Trophoblast cell (in vitro differentiated cells and primary cell): Measurements from ENCODE around the gene SAMD4B.
A peak's percentile ranks its signal among the peaks of the same experiment; 100 is the strongest.

Source experiments
- DNase-seq, 2 donors: peaks; one replicate each; pipeline ENCODE4 v3.0.0-alpha.2; 2016
- H2AFZ ChIP-seq: 2 replicates; pipeline ENCODE4 v1.6.1; 2013; ENCODE audit warnings: low read length, moderate library complexity, mild to moderate bottlenecking; ENCODE audit not compliant: insufficient read depth, poor library complexity
- H2AK5ac ChIP-seq: 2 replicates; pipeline ENCODE4 v1.6.1; 2013; ENCODE audit warnings: mild to moderate bottlenecking, low read length
- H2BK120ac ChIP-seq: 2 replicates; pipeline ENCODE4 v1.6.1; 2013; ENCODE audit warnings: low read length, mild to moderate bottlenecking, moderate library complexity; ENCODE audit not compliant: insufficient read depth, poor library complexity
- H2BK12ac ChIP-seq: 2 replicates; pipeline ENCODE4 v1.6.1; 2013; ENCODE audit warnings: mild to moderate bottlenecking, low read length, moderate library complexity
- H2BK5ac ChIP-seq: 2 replicates; pipeline ENCODE4 v1.6.1; 2013; ENCODE audit warnings: low read length, low read depth, moderate library complexity, mild to moderate bottlenecking; ENCODE audit not compliant: poor library complexity
- H3K14ac ChIP-seq: 2 replicates; pipeline ENCODE4 v1.6.1; 2013; ENCODE audit warnings: mild to moderate bottlenecking, low read length
- H3K18ac ChIP-seq: 2 replicates; pipeline ENCODE4 v1.6.1; 2013; ENCODE audit warnings: mild to moderate bottlenecking, low read length
- H3K23ac ChIP-seq: 2 replicates; pipeline ENCODE4 v1.6.1; 2013; ENCODE audit warnings: low read length
- H3K27ac ChIP-seq: 2 replicates; pipeline ENCODE4 v1.5.1; 2013; ENCODE audit warnings: low read depth, mild to moderate bottlenecking, inconsistent platforms, low read length, moderate library complexity
- H3K27me3 ChIP-seq: 2 replicates; pipeline ENCODE4 v1.6.1; 2013; ENCODE audit warnings: inconsistent platforms, mild to moderate bottlenecking, low read length, moderate library complexity; ENCODE audit not compliant: insufficient read depth
- H3K36me3 ChIP-seq, 2 experiments: 1 replicate in 1 of 2; 2 replicates in 1 of 2; pipeline ENCODE4 v1.6.1; 2013; ENCODE audit warnings: low read length in 2 of 2, mild to moderate bottlenecking in 2 of 2, moderate library complexity in 1 of 2; ENCODE audit not compliant: insufficient read depth in 2 of 2, control insufficient read depth in 1 of 2
- H3K4ac ChIP-seq: 2 replicates; pipeline ENCODE4 v1.6.1; 2013; ENCODE audit warnings: low read depth, mild to moderate bottlenecking, low read length, moderate library complexity
- H3K4me1 ChIP-seq, 2 experiments: 1 replicate in 1 of 2; 2 replicates in 1 of 2; pipeline ENCODE4 v1.6.1; 2013; ENCODE audit warnings: low read length in 2 of 2, mild to moderate bottlenecking in 2 of 2, moderate library complexity in 1 of 2; ENCODE audit not compliant: insufficient read depth in 2 of 2, control insufficient read depth in 1 of 2
- H3K4me2 ChIP-seq: 2 replicates; pipeline ENCODE4 v1.6.1; 2013; ENCODE audit warnings: inconsistent platforms, mild to moderate bottlenecking, low read length, moderate library complexity
- H3K4me3 ChIP-seq: 2 replicates; pipeline ENCODE4 v1.5.1; 2013; ENCODE audit warnings: mild to moderate bottlenecking, low read depth, low read length, inconsistent platforms
- H3K79me1 ChIP-seq: one replicate; pipeline ENCODE4 v1.6.1; 2013; ENCODE audit warnings: low read length
- H3K79me2 ChIP-seq: 2 replicates; pipeline ENCODE4 v1.6.1; 2013; ENCODE audit warnings: low read length, mild to moderate bottlenecking; ENCODE audit not compliant: control insufficient read depth, insufficient read depth, poor library complexity
- H3K9ac ChIP-seq: 2 replicates; pipeline ENCODE4 v1.6.1; 2013; ENCODE audit warnings: mild to moderate bottlenecking, low read length
- H3K9me3 ChIP-seq: 2 replicates; pipeline ENCODE4 v1.6.1; 2013; ENCODE audit warnings: low read depth, mild to moderate bottlenecking, control low read depth, inconsistent platforms, low read length; ENCODE audit not compliant: insufficient read depth
- H4K12ac ChIP-seq: 2 replicates; pipeline ENCODE4 v1.6.1; 2013; ENCODE audit warnings: low read depth, mild to moderate bottlenecking, low read length, moderate library complexity
- H4K8ac ChIP-seq: 2 replicates; pipeline ENCODE4 v1.6.1; 2013; ENCODE audit warnings: low read depth, mild to moderate bottlenecking, low read length, moderate library complexity
- H4K91ac ChIP-seq: one replicate; pipeline ENCODE4 v1.6.1; 2013; ENCODE audit warnings: low read depth, mild to moderate bottlenecking, low read length, moderate library complexity
- WGBS: extraction: QIAGEN DNeasy Blood & Tissue Kit; methylation state at CpG from one replicate; pipeline ENCODE4 v1.1.7; 2013; ENCODE audit warnings: missing lambda C conversion rate; ENCODE audit not compliant: insufficient read length, insufficient coverage; ENCODE audit errors: extremely low coverage; 5-methylcytosine and 5-hydroxymethylcytosine counted together

Gene SAMD4B

DNA sequence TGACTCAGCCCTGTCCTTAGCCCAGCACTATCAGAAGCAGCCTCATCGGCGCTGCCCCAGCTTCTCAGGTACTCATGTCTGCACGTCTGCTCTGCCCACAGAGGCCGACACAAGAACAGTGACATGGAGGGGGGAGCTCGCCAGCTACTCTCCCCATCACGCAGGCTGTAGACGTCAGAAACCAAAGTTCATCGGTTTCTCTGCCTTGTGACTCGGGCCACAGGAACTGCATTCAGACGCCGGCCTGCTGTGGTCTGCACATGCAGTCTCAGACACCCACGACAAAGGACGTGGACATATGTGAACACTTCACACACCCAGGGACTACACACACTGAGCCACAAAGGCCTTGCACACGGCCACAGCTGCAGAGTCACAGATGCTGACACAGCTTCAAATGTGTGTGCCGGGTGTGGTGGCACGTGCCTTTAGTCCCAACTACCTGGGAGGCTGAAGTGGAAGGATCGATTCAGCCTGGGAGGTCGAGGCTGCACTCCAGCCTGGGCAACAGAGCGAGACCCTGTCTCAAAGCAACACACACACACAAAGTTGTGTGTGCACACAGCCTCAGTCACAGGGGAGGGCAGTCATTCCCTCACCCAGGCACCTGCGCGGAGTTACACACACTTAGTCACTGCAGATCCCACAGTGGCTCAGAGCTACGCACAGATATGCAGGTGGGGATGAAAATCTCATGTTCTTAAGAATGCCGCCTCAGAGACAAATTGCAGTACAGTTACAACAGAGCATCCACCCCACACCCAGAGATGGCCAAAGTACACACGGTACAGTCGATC, 59.5 kb downstream of the SAMD4B start:
- Histone ChIP-seq H2BK120ac (no peak overlapping the region), H3K4me1 (peaks cover 27 to 40% of the 10 kb centered on the region in 2 experiments), H4K12ac (peak overlapping the region; percentile 65), H3K79me2 (peaks cover 10% of the 10 kb centered on the region), H2AK5ac (peak overlapping the region; percentile 12), H3K18ac (no peak overlapping the region), H3K4me3 (peak overlapping the region; percentile 59), H3K4ac (no peak overlapping the region), H3K4me2 (peak overlapping the region; percentile 81), H3K23ac (no peak overlapping the region), H3K36me3 (peaks cover 5 to 10% of the 10 kb centered on the region in 2 experiments), H2BK5ac (no peak overlapping the region), H2AFZ (no peak overlapping the region), H4K91ac (peak overlapping the region; percentile 98), H3K27me3 (no peaks in the 10 kb centered on the region), H3K79me1 (peaks cover 19% of the 10 kb centered on the region), H2BK12ac (peak overlapping the region; percentile 1), H3K9ac (no peak overlapping the region), H3K9me3 (no peaks in the 10 kb centered on the region), H3K14ac (peak overlapping the region; percentile 59), H3K27ac (peak overlapping the region; percentile 93), H4K8ac (peak overlapping the region; percentile 50)
- DNase-seq: peak; percentile 83 to 85
- WGBS: no CpG with 5 or more reads among the region's 25 CpGs

DNA sequence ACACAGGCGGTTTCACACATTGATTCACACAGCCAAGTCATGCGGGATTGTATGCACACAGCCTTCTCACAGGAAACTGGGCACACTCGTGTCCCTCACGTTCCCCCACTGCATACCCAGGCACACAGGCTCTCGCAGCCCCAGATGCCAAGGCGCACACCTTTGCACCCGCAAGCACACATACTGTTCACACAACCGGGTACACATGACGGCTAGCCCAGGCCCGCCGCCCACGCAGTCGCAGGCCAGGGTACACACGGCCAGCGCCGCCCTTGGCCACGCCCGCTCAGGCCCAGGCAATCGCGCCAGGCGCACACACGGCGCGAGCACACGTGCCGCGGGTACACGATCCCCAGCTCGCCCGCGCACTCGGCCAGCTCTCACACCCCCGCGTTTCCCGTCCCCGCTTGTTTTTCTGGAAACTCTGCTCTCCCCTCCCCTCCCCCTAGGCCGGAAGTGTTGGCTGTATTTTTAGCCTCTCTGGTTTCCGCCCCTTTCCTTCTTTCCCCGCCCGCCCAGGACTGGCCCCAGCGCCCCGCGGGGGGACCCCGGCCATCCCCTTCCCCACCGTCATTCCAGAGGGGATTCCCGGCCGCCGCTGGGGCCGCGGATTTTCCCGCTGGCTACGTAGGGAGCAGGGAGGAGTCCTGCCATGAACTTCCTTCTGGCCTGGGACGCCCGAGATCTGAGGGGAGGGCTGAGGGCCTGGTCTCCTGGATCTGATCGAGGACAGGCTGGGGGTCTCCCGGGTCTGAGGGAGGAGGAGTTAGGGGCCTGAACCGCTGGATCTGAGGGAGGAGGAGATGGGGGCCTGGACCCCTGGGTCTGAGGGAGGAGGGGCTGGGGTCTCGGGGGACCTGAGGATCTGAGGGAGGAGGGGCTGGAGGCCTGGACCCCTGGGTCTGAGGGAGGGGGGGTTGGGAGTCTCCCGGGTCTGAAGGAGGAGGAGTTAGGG, 60.4 kb downstream of the SAMD4B start:
- Histone ChIP-seq H2AK5ac (peak overlapping the region; percentile 95), H3K14ac (peak overlapping the region; percentile 98), H3K4ac (peak overlapping the region; percentile 85), H3K4me1 (peaks cover 27 to 41% of the 10 kb centered on the region in 2 experiments), H3K79me1 (peaks cover 27% of the 10 kb centered on the region), H2BK12ac (peak overlapping the region; percentile 65), H4K91ac (peak overlapping the region; percentile 98), H3K23ac (no peak overlapping the region), H2AFZ (peak overlapping the region; percentile 51), H2BK5ac (peak overlapping the region; percentile 92), H3K9ac (peak overlapping the region; percentile 15), H4K12ac (peak overlapping the region; percentile 79), H3K79me2 (peaks cover 18% of the 10 kb centered on the region), H3K9me3 (no peaks in the 10 kb centered on the region), H3K4me2 (peak overlapping the region; percentile 81), H2BK120ac (peak overlapping the region; percentile 94), H3K36me3 (peaks cover under 1 to 4% of the 10 kb centered on the region in 2 experiments), H3K27ac (peak overlapping the region; percentile 93), H3K18ac (peak overlapping the region; percentile 96), H4K8ac (peak overlapping the region; percentile 95), H3K27me3 (no peaks in the 10 kb centered on the region), H3K4me3 (peak overlapping the region; percentile 59)
- WGBS: no CpG with 5 or more reads among the region's 59 CpGs
- DNase-seq: peak; percentile 86 to 88

DNA sequence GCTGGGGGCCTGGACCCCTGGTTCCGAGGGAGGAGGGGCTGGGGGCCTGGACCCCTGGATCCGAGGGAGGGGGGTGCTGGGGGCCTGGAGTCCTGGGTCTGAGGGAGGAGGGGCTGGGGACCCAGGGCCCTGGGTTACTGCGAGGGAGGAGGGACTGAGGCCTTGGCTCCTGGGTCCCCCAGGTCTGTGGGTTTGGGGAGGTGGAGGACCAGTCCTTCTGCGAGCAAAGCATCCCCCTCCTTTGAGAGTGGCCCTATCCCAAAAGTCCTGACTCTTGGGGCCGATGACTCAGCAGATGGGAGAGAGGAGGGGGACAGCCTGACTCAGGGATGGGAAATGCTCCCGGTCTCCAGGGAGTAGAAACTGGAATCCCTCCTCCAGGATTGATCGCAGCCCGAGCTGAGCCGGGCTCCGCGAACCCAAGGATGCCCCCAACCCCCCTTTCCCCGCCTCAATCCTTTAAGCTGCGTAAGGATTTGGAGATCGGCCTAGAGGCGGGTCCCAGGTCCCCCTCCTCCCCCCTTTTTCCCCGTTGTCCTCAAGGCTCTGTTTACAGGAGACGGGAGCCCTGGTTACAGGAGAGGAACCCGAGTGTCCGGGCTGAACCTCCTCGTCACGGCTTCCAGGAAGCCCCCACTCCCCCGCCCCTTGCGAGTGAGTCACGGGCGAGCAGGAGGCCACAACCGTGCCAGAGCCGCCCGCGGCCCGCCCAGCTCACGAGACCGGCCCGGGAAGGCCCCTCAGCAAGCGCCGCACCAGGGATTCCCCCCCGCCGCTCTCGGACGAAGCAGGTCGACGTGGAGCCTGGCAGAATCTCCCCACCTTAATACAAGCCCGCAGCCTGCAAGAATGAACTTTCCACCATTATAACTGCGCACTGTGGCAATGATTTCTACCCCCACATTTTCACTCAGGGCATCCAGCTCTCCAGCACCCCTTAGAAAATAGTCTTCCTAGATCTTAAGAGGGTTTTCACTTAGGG, 61.4 kb downstream of the SAMD4B start:
- peak overlapping the region; percentile 95 for H2AK5ac ChIP-seq
- H3K79me2 ChIP-seq: peaks cover 26% of the 10 kb centered on the region
- H3K4me2 ChIP-seq: peak overlapping the region; percentile 81
- peaks cover 32% of the 10 kb centered on the region for H3K79me1 ChIP-seq
- H4K12ac ChIP-seq: peak overlapping the region; percentile 79
- H2AFZ ChIP-seq: peak overlapping the region; percentile 37
- H2BK12ac ChIP-seq: peak overlapping the region; percentile 74
- peaks cover 10 to 12% of the 10 kb centered on the region in 2 experiments for H3K36me3 ChIP-seq
- H3K4me1 ChIP-seq: peaks cover 27 to 42% of the 10 kb centered on the region in 2 experiments
- H3K27ac ChIP-seq: peak overlapping the region; percentile 93
- no peaks in the 10 kb centered on the region for H3K9me3 ChIP-seq
- no peak overlapping the region for H3K23ac ChIP-seq
- WGBS: no CpG with 5 or more reads among the region's 43 CpGs
- peak overlapping the region; percentile 98 for H3K14ac ChIP-seq
- H3K27me3 ChIP-seq: no peaks in the 10 kb centered on the region
- H3K18ac ChIP-seq: peak overlapping the region; percentile 96
- H4K8ac ChIP-seq: peak overlapping the region; percentile 95
- H3K4ac ChIP-seq: peak overlapping the region; percentile 85
- H2BK120ac ChIP-seq: peak overlapping the region; percentile 94
- peak overlapping the region; percentile 92 for H2BK5ac ChIP-seq
- H3K9ac ChIP-seq: no peak overlapping the region
- DNase-seq: peak; percentile 62 to 72
- peak overlapping the region; percentile 18 for H3K4me3 ChIP-seq
- H4K91ac ChIP-seq: peak overlapping the region; percentile 98
